NCI-H774 (cell line): ENCODE measurements around the gene RELCH.

Experiments
- DNase-seq: peaks from one replicate; lab custom pipeline; 2025; lab: John Stamatoyannopoulos, UW

Gene RELCH

DNA sequence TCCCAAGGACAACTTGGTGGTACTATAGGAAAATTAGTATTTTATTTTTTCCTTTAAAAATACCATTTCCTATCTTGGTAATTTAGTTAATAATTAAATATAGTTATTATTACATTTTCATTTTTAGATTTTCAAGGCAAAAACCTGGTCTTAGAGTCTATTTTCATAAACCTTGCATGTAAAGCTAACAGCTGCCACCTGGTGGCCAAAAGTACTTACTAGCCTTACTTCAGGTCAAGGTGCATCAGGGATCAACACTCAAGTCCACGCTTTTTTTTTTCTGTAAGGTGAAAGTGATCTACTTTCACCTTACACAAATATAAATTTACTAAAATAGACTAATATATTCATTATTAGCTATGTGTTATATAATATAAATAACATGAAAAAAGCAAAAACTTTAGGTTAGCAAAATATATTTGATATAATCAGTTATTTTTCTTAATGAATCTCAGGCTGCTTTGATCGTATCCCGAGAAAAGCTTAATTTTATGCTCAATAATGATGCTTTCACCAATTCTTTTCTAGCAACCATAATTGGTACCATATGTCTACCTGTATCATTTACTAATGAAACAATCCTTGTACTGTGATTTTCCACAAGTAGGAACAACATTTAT lies 62.5 kb downstream of the RELCH start:
- DNase-seq: peak; percentile 34

GRCh38 chr18:62250475-62250874 lies 63.4 kb downstream of the RELCH start:
- DNase-seq: no peak

GRCh38 chr18:62258093-62258492 lies 71.0 kb downstream of the RELCH start:
- DNase-seq: no peak

DNA sequence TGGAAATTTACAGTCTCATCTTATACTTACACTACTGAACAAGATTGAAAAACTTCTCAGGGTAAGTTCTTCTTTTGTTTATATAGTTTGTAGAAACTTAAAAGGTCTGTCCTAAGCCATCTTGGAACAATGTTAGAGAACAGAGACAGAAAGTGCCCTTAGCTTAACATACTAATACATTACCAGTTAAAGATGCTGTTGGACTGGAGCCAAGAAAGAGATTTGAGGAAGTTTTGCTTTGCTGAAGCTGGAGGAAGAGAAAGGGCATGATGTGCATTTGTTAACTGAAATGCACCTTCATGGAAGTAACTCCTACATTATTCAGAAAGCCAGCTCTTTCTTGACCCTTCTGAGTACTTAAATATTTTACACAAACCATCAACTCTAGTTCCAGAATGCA lies 71.6 kb downstream of the RELCH start:
- no peak for DNase-seq

DNA sequence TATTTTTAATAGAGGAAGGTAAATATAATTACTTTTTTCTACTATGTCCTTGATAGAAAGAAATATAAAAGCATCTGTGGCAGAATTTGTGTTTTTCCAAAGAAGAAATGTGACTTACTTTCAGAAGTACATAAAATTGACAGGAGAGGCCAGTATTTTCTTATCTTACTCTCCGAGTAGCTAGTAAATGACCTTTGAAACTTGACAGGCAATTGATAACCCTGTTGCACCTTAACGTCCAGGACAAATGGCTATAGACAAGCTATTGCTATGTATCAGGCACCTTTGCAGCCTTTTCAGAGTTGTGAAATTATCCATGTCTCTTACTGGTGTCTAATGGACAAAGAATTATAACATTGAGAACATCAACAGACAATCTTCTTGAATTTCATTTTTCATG lies 75.0 kb downstream of the RELCH start:
- no peak for DNase-seq

- DNase-seq: no peak
Observed at GRCh38 chr18:62264984-62265383, 77.9 kb downstream of the RELCH start.

DNA sequence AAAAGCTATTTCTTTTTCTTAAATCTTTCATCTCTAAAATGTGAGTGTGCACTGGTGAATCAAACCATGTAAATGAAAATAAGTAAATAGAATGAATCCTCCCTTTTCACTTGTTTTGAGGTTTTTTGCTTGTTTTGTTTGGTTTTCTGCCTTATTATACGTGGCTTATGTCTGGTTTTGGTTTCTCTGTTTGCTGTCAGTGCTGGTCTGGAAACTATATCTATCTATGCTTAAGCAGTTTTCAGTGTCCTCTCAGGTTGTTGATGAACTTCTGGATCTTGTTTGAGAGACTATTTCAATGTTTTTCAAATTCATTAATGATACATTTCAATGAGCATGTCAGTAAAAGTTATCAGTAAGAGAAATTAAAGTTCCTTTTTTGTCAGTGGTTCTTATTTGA lies 90.0 kb downstream of the RELCH start:
- no peak for DNase-seq

DNA sequence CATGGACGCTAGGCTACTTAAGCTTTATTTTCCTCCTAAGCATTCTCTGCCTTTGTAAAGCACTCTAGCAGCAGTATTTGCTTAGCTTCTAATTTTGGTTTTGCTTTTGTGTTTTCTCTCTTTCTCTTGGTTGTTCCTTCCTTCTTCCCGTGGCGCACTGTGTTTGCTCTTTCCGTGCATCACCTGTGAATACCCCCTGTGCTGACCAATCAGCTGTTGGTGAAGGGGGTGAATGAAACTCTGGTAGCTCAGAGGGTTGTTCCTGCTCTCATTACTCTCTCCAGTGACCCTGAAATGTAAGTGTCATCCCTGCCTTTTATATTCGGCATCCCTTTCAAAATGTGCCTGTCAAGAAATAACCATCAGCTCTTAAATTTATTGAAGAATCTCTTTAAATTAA lies 92.5 kb downstream of the RELCH start:
- DNase-seq: peak; percentile 76

DNA sequence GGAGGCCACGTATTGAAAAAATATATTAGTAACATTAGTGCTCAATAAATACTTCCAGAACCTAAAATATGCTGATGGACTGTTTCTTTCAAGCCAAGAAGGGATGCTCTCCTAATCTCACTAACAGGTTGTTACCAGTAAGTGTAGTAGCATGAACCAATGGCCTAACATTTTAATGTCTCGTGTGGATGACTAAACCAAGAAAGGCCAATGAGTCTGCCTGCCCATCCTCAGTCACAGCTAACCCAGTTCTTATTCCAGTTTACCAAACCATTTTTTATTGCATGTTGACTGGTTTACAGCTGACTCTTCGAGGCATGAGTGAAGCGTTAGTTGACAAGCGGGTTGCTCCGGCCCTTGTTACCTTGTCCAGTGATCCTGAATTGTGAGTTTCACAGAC lies 93.0 kb downstream of the RELCH start:
- DNase-seq: no peak

GRCh38 chr18:62280786-62281185 lies 93.7 kb downstream of the RELCH start:
- DNase-seq: no peak

- no peak for DNase-seq
Observed at GRCh38 chr18:62281684-62282083, 94.6 kb downstream of the RELCH start.

GRCh38 chr18:62282188-62282629 lies 95.2 kb downstream of the RELCH start:
- DNase-seq: no peak

GRCh38 chr18:62284637-62285036 lies 97.6 kb downstream of the RELCH start:
- no peak for DNase-seq

DNA sequence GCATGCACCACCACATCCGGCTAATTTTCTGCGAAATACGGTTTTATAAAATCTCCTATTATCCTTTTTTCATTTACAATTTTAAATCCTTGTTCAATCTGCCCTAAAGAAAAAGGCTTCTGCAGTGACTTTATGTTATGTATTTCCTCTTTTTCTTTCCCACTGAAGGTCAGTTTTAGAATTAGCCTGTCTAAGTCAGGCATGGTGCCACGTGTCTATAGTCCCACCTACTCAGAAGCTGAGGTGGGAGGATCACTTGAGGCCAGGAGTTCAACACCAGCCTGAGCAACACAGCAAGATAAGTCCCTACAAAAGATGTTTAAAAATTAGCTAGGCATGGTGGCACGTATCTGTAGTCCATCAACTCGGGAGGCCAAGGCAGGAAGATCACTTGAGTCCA lies 98.2 kb downstream of the RELCH start:
- no peak for DNase-seq

GRCh38 chr18:62287781-62288664 lies 101.0 kb downstream of the RELCH start:
- DNase-seq: no peak

DNA sequence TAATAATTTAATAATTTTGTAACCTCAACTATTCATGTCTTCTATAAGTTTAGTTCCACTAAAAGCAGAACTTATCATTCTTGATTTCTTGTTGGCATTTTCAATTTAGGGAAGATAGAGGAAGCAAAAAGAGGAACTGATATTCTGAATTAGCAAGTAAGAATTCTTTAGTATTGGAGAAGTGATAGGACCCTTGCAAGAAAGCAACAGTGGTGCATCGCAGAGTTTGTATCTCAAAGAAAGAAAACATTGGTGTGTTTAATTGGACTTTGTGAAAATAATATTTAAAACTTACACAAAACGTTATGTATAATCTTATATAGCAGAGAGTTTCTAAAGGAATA lies 101.6 kb downstream of the RELCH start:
- DNase-seq: no peak

GRCh38 chr18:62289047-62289446 lies 102.0 kb downstream of the RELCH start:
- no peak for DNase-seq

DNA sequence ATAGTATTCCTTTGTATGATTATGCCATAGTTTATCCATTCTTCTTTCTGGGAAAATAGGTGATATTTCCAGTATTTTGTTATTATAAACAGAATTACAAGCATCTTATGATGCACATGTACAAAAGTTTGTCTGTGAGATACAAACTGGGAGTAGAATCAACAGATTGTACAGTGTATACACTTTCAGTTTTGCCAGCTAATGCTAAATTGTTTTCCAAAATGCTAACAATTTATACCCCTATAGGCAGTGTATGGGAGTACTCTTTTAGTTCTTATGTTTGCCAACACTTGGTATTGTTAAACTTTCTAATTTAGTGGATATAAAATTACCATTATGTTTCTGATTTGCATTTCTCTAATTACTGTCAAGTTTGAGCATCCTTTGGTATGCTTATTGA lies 107.0 kb downstream of the RELCH start:
- DNase-seq: no peak

DNA sequence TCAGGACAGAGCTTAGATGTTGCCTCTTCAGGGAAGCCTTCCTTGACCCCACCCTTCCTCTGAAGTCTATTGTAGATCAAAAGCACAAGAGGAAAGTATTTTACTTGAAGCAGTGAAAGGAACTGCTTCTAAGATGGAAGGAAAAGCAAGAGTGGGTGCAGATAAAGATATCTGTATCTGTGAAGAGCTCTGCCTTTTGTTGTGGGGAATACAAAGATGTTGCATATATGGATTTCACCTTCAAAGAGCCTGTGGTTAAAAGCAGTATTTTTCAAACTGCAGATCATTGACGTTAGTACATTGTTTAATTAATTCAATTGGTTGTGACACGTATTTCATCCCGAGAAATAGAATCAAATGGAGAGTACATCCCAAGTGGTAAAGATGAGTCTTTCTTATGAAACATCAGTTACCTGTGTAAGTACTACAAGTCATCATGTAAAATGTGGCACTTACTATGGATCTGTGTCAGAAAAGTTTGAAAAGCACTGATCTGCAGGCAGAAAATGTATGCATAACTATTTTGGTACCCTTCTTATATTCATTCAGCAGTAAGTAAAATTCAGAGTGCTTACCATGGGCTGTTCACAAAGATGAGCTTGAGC lies 113.4 kb downstream of the RELCH start:
- no peak for DNase-seq

DNA sequence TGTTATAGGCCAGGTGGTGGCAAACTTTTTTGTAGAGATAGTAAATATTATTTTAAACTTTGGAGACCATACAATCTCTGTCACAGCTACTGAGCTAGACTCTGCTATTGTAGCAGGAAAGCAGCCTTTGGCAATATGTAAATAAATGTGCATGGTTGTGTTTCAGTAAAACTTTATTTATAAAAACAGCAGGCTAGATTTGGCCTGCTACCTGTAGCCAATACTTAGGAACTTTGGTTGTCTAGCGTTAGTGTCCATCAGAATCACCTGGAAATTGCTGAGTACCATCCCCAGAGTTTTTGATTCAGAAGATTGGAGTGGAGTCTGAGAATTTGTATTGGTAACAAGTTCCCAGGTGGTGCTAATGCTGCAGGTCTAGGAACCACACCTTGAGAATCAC lies 114.3 kb downstream of the RELCH start:
- no peak for DNase-seq

- no peak for DNase-seq
Observed at GRCh38 chr18:62312851-62313250, 125.8 kb downstream of the RELCH start.

GRCh38 chr18:62318228-62319180 lies 131.4 kb downstream of the RELCH start:
- DNase-seq: no peak
